HG03342 (cell line): ENCODE data around the gene TXNIP.
"Not testable (repeated sequence)": the region's sequence is repeated elsewhere in the genome, so short reads cannot be mapped to it uniquely, and the experiment has no call there.

Source experiments
- ATAC-seq: cut with Tn5 transposase; IDR thresholded peaks from one replicate; pipeline ENCODE4 v1.9.1; 2021; ENCODE audit warnings: mild to moderate bottlenecking, moderate library complexity; ENCODE audit not compliant: unreplicated experiment

TXNIP gene

GRCh38 chr1:145996433-145997015 lies at the start of gene TXNIP:
TSS of gene TXNIP (minus strand) at chr1:145996579. CDS start at chr1:145996266, 313 bp downstream.
- ATAC-seq = peak; percentile 88

- ATAC-seq = no peak
These were observed 43.4 kb upstream of the TXNIP start for GRCh38 chr1:146039844-146040194.

- ATAC-seq = no peak
These were observed 40.7 kb upstream of the TXNIP start for GRCh38 chr1:146036965-146037646.

- ATAC-seq = no peak
These were observed 40.0 kb upstream of the TXNIP start for GRCh38 chr1:146036241-146036964.

- no peak for ATAC-seq
These were observed 38.7 kb upstream of the TXNIP start for GRCh38 chr1:146035048-146035423.

GRCh38 chr1:146032631-146033219 lies 36.3 kb upstream of the TXNIP start:
- no peak for ATAC-seq

- ATAC-seq = no peak
These were observed 35.1 kb upstream of the TXNIP start for GRCh38 chr1:146031476-146031875.

GRCh38 chr1:146029117-146029516 lies 32.7 kb upstream of the TXNIP start:
- ATAC-seq = no peak

- not testable (repeated sequence) for ATAC-seq
These were observed 30.3 kb upstream of the TXNIP start for GRCh38 chr1:146026650-146027049.

- not testable (repeated sequence) for ATAC-seq
These were observed 29.6 kb upstream of the TXNIP start for GRCh38 chr1:146025787-146026495.

- no peak for ATAC-seq
These were observed 26.2 kb upstream of the TXNIP start for GRCh38 chr1:146022403-146023127.

- no peak for ATAC-seq
These were observed 25.4 kb upstream of the TXNIP start, which contains the start of gene HJV for GRCh38 chr1:146021622-146022402. TSS of gene HJV (minus strand) at chr1:146021735. CDS start at chr1:146020231, 1,504 bp downstream.

GRCh38 chr1:146021050-146021445 lies 24.7 kb upstream of the TXNIP start:
- no peak for ATAC-seq

GRCh38 chr1:146020058-146021049 lies 24.0 kb upstream of the TXNIP start:
- no peak for ATAC-seq

- no peak for ATAC-seq
These were observed 23.1 kb upstream of the TXNIP start for GRCh38 chr1:146019231-146020057.

- ATAC-seq = no peak
These were observed 20.5 kb upstream of the TXNIP start for GRCh38 chr1:146016891-146017290.

GRCh38 chr1:146013559-146013922 lies 17.2 kb upstream of the TXNIP start:
- no peak for ATAC-seq
